Hepatocyte (in vitro differentiated cells): Measurements from ENCODE around the gene PXDC1. TPM values are rescaled to one million over a fixed set of nuclear protein-coding genes. Genes with fewer than 3 reads are reported as not detected.
"Not testable (repeated sequence)": the region's sequence is repeated elsewhere in the genome, so short reads cannot be mapped to it uniquely, and the experiment has no call there.

Experiments used
- DNase-seq: peaks from one replicate; pipeline ENCODE4 v3.0.0-alpha.2; 2016; ENCODE audit warnings: low spot score
- H2AFZ ChIP-seq: fragments of 200-600 bp; sonication (generic); 2 replicates; pipeline ENCODE4 v1.6.0; 2016; ENCODE audit warnings: antibody characterized with exemption, mild to moderate bottlenecking
- H3K27ac ChIP-seq: fragments of 200-600 bp; sonication (generic); 2 replicates; pipeline ENCODE4 v1.5.1; 2016; ENCODE audit warnings: mild to moderate bottlenecking
- H3K27me3 ChIP-seq: fragments of 200-600 bp; sonication (generic); 2 replicates; pipeline ENCODE4 v1.6.1; 2016
- H3K36me3 ChIP-seq: fragments of 200-600 bp; sonication (generic); replicated peaks from 2 replicates; pipeline ENCODE4 v1.5.1; 2016; ENCODE audit warnings: low read depth; ENCODE audit not compliant: insufficient read depth
- H3K4me1 ChIP-seq: fragments of 200-600 bp; sonication (generic); 2 replicates; pipeline ENCODE4 v1.5.1; 2016; ENCODE audit warnings: mild to moderate bottlenecking, moderate library complexity; ENCODE audit not compliant: insufficient read depth
- H3K4me2 ChIP-seq: fragments of 200-600 bp; sonication (generic); 2 replicates; pipeline ENCODE4 v1.6.0; 2016
- H3K4me3 ChIP-seq: fragments of 200-600 bp; sonication (generic); 2 replicates; pipeline ENCODE4 v1.5.1; 2016; ENCODE audit warnings: mild to moderate bottlenecking
- H3K79me2 ChIP-seq: fragments of 200-600 bp; sonication (generic); 2 replicates; pipeline ENCODE4 v1.6.0; 2017; ENCODE audit warnings: mild to moderate bottlenecking
- H3K9me2 ChIP-seq: fragments of 200-600 bp; sonication (generic); replicated peaks from 2 replicates; pipeline ENCODE4 v1.6.0; 2017; ENCODE audit warnings: mild to moderate bottlenecking; ENCODE audit not compliant: insufficient read depth
- H3K9me3 ChIP-seq: fragments of 200-600 bp; sonication (generic); 2 replicates; pipeline ENCODE4 v1.5.1; 2016; ENCODE audit warnings: low read depth, mild to moderate bottlenecking
- H4K20me1 ChIP-seq: fragments of 200-600 bp; sonication (generic); 2 replicates; pipeline ENCODE4 v1.6.0; 2016; ENCODE audit warnings: mild to moderate bottlenecking; ENCODE audit not compliant: insufficient read depth, poor library complexity, severe bottlenecking
- CTCF ChIP-seq: fragments of 200-600 bp; sonication (generic); IDR thresholded peaks from 2 replicates; pipeline ENCODE4 v1.5.1; 2016; ENCODE audit warnings: antibody characterized with exemption, mild to moderate bottlenecking; ENCODE audit not compliant: poor library complexity
- EZH2 ChIP-seq: fragments of 200-600 bp; sonication (generic); IDR thresholded peaks from 2 replicates; pipeline ENCODE4 v1.6.1; 2016; ENCODE audit warnings: antibody characterized with exemption, mild to moderate bottlenecking, borderline replicate concordance
- EZH2phosphoT487 ChIP-seq: fragments of 200-600 bp; sonication (generic); IDR thresholded peaks from one replicate; pipeline ENCODE4 v1.6.1; 2018; ENCODE audit warnings: antibody characterized with exemption, mild to moderate bottlenecking, low read depth, moderate library complexity; ENCODE audit not compliant: unreplicated experiment, severe bottlenecking
- WGBS: methylation state at CpG from one replicate; pipeline ENCODE4 v1.1.6; 2016; ENCODE audit warnings: low lambda C conversion rate; ENCODE audit errors: missing lambda C conversion rate; 5-methylcytosine and 5-hydroxymethylcytosine counted together
- polyA plus RNA-seq: library from polyadenylated mRNA; unstranded; fragments of >200 nt; fragmentation: Nextera tagmentation; extraction: Ambion mirVana; gene quantifications from 2 replicates; pipeline ENCODE4 v1.2.1, GENCODE V29; 2016
- total RNA-seq: library from RNA; depleted of rRNA; stranded (reverse); fragments of >200 nt; gene quantifications from 2 replicates; pipeline ENCODE4 v1.2.3, GENCODE V29; 2014

The PXDC1 gene
- total and polyA plus RNA-seq, 2 experiments from 2014 or later = 83.8 to 90.8 TPM

DNA sequence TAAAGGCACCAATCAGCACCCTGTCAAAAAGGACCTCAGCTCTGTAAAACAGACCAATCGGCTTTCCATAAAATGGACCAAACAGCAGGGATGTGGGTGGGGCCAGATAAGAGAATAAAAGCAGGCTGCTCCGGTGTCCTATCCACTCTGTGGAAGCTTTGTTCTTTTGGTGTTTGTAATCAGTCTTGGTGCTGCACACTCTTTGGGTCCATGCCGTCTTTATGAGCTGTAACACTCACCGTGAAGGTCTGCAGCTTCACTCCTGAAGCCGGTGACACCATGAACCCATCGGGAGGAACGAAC lies 7.3 kb upstream of the PXDC1 start:
- Histone ChIP-seq H3K27ac (no peak overlapping the region), H4K20me1 (no peaks in the 10 kb centered on the region), H3K36me3 (no peaks in the 10 kb centered on the region), H3K9me2 (no peaks in the 10 kb centered on the region), H3K4me3 (no peak overlapping the region), H3K27me3 (no peaks in the 10 kb centered on the region), H3K4me2 (no peak overlapping the region), H2AFZ (no peak overlapping the region), H3K79me2 (no peaks in the 10 kb centered on the region), H3K4me1 (no peaks in the 10 kb centered on the region), H3K9me3 (no peaks in the 10 kb centered on the region)
- no peak for DNase-seq
- TF ChIP-seq EZH2 (no peak), EZH2phosphoT487 (no peak), CTCF (no peak)
- WGBS = 68% methylated on average over 7 of the region's 7 CpGs

GRCh38 chr6:3757998-3758841 lies 6.7 kb upstream of the PXDC1 start:
- not testable (repeated sequence) for H3K27ac ChIP-seq, H3K9me3 ChIP-seq, H3K4me1 ChIP-seq, H3K27me3 ChIP-seq, H3K4me3 ChIP-seq, H4K20me1 ChIP-seq, H2AFZ ChIP-seq, H3K4me2 ChIP-seq, H3K36me3 ChIP-seq, DNase-seq, H3K79me2 ChIP-seq, H3K9me2 ChIP-seq
- WGBS = 98% methylated on average over 25 of the region's 57 CpGs

GRCh38 chr6:3757241-3757641 lies 5.7 kb upstream of the PXDC1 start:
- no peaks in the 10 kb centered on the region for H3K9me3 ChIP-seq
- TF ChIP-seq EZH2phosphoT487 (no peak), EZH2 (no peak), CTCF (no peak)
- peaks cover 8% of the 10 kb centered on the region for H3K4me1 ChIP-seq
- no peaks in the 10 kb centered on the region for H3K36me3 ChIP-seq
- no peak overlapping the region for H3K4me3 ChIP-seq
- H3K27me3 ChIP-seq = no peaks in the 10 kb centered on the region
- no peak overlapping the region for H2AFZ ChIP-seq
- 78% methylated on average over 9 of the region's 9 CpGs for WGBS
- no peak overlapping the region for H3K4me2 ChIP-seq
- no peak overlapping the region for H3K27ac ChIP-seq
- DNase-seq = no peak
- H3K9me2 ChIP-seq = no peaks in the 10 kb centered on the region
- H4K20me1 ChIP-seq = no peaks in the 10 kb centered on the region
- no peaks in the 10 kb centered on the region for H3K79me2 ChIP-seq

- TF ChIP-seq EZH2 = no peak
- no peak for TF ChIP-seq CTCF
- TF ChIP-seq EZH2phosphoT487 = no peak
- no peaks in the 10 kb centered on the region for H3K27me3 ChIP-seq
- no peaks in the 10 kb centered on the region for H3K9me3 ChIP-seq
- no peaks in the 10 kb centered on the region for H3K9me2 ChIP-seq
- no peak overlapping the region for H3K4me3 ChIP-seq
- no peak for DNase-seq
- WGBS = 79% methylated on average over 3 of the region's 3 CpGs
- H3K4me1 ChIP-seq = peaks cover 8% of the 10 kb centered on the region
- no peak overlapping the region for H3K4me2 ChIP-seq
- no peaks in the 10 kb centered on the region for H3K79me2 ChIP-seq
- no peaks in the 10 kb centered on the region for H3K36me3 ChIP-seq
- no peak overlapping the region for H3K27ac ChIP-seq
- no peaks in the 10 kb centered on the region for H4K20me1 ChIP-seq
- H2AFZ ChIP-seq = no peak overlapping the region
Observed at GRCh38 chr6:3756546-3756945, 5.0 kb upstream of the PXDC1 start.
